Type B pancreatic cell (in vitro differentiated cells): ENCODE measurements around the gene SCYGR1. TPM values are rescaled to one million over a fixed set of nuclear protein-coding genes. Genes with fewer than 3 reads are reported as not detected.

Source experiments
- DNase-seq: peaks from one replicate; pipeline ENCODE4 v3.0.0; 2021; ENCODE audit warnings: mixed read lengths; ENCODE audit not compliant: unreplicated experiment; ENCODE audit errors: extremely low spot score
- H3K27ac Mint-ChIP-seq: 2 replicates; pipeline ENCODE4 v1.8.0; 2021; ENCODE audit warnings: mild to moderate bottlenecking, mixed read lengths
- H3K27me3 Mint-ChIP-seq: 2 replicates; pipeline ENCODE4 v1.8.0; 2021; ENCODE audit warnings: mixed read lengths
- H3K36me3 Mint-ChIP-seq: 2 replicates; pipeline ENCODE4 v1.8.0; 2021; ENCODE audit warnings: mixed read lengths
- H3K4me1 Mint-ChIP-seq: one replicate; pipeline ENCODE4 v1.8.0; 2021; ENCODE audit warnings: mixed read lengths; ENCODE audit not compliant: unreplicated experiment
- H3K4me3 Mint-ChIP-seq: 2 replicates; pipeline ENCODE4 v1.8.0; 2021; ENCODE audit warnings: mild to moderate bottlenecking, mixed read lengths
- H3K9me3 Mint-ChIP-seq: 2 replicates; pipeline ENCODE4 v1.8.0; 2021; ENCODE audit warnings: mixed read lengths
- total RNA-seq: library from RNA; stranded (reverse); gene quantifications from 2 replicates; pipeline ENCODE4 v1.2.1, GENCODE V29; 2021; ENCODE audit warnings: low replicate concordance
- TF ChIP-seq, protein P1 (sequence below): fragments of 200-600 bp; sonication (generic); conservative IDR thresholded peaks from 2 replicates; pipeline ENCODE4 v1.5.0; 2021; ENCODE audit warnings: antibody characterized with exemption, mild to moderate bottlenecking

Gene SCYGR1
- total RNA-seq, 1 donor from 2014 or later, result not detected

DNA sequence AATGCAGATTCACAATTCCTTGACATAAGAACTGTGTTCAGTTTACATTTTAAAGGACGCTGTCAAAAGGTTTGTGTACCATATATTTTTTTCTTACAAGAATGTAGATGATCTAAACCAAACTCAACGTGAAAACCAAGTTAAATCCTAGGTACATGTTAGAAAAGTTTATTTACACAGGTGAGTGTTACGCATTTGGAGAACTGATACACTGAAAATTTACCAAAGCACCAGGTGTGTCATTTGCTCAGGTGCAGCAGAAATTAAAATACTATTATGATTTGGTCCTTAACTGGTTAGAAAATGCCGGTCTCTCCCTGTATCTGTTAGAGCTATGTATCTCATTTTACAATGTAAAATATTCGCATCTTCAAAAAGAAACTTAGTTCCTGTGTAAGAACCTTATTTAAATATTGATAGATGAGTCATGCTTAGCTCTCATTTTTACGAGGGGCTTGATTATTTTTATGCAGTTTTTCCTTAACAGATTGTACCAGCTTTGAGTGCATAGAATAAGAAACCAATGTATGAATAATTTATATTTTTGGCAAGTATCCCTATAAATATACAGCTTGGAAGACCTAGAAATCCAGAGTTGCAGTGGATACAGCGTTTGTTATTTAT, 37.6 kb downstream of the SCYGR1 start:
- H3K27ac Mint-ChIP-seq, result no peak overlapping the region
- H3K27me3 Mint-ChIP-seq, result no peaks in the 10 kb centered on the region
- DNase-seq, result no peak
- H3K36me3 Mint-ChIP-seq, result peaks cover 9% of the 10 kb centered on the region
- no peak overlapping the region for H3K4me3 Mint-ChIP-seq
- no peaks in the 10 kb centered on the region for H3K4me1 Mint-ChIP-seq
- TF ChIP-seq, protein P1, sequence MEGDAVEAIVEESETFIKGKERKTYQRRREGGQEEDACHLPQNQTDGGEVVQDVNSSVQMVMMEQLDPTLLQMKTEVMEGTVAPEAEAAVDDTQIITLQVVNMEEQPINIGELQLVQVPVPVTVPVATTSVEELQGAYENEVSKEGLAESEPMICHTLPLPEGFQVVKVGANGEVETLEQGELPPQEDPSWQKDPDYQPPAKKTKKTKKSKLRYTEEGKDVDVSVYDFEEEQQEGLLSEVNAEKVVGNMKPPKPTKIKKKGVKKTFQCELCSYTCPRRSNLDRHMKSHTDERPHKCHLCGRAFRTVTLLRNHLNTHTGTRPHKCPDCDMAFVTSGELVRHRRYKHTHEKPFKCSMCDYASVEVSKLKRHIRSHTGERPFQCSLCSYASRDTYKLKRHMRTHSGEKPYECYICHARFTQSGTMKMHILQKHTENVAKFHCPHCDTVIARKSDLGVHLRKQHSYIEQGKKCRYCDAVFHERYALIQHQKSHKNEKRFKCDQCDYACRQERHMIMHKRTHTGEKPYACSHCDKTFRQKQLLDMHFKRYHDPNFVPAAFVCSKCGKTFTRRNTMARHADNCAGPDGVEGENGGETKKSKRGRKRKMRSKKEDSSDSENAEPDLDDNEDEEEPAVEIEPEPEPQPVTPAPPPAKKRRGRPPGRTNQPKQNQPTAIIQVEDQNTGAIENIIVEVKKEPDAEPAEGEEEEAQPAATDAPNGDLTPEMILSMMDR, result no peak
- no peaks in the 10 kb centered on the region for H3K9me3 Mint-ChIP-seq

DNA sequence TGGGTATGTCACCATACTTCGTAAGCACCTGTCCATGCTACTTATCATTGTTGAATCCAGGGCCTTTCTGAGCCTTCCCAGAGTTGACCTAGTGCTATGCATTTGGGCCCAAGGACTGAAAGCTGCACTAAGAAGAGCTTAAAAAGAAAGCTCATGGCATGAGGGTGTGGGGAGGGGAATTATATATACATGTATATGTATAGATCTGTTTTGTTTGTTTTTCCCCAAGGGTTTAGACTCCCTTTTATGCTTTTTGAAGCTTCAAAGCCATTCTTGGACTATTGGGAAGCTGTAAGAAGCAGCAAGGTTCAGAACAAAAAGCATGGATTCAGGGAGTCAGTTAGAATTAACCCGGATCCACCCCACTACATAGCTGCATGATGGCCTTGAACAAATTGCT, 39.4 kb downstream of the SCYGR1 start:
- no peaks in the 10 kb centered on the region for H3K4me1 Mint-ChIP-seq

DNA sequence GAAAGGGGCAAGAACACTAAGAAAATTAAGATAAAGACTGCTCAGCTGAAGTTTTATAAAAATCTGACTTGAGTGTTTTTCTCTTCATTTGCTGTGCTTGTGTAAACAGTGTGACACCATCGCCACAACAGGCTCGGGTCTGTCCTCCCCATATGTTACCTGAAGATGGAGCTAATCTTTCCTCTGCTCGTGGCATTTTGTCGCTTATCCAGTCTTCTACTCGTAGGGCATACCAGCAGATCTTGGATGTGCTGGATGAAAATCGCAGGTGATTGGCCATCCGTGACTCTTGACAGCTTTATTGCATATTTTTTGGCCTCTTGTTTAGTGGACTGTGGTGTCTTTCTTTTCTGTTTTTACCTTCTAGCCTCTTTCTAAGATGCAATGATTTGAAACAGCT, 40.6 kb downstream of the SCYGR1 start:
- Mint-ChIP-seq H3K4me3 (no peak overlapping the region), H3K4me1 (no peaks in the 10 kb centered on the region), H3K36me3 (peaks cover 12% of the 10 kb centered on the region), H3K27me3 (no peaks in the 10 kb centered on the region), H3K9me3 (no peaks in the 10 kb centered on the region), H3K27ac (no peak overlapping the region)
- TF ChIP-seq, protein P1, result no peak
- no peak for DNase-seq

More for the DNA sequence above, 39.4 kb downstream of the SCYGR1 start:
- H3K36me3 Mint-ChIP-seq, result peaks cover 9% of the 10 kb centered on the region
- no peak overlapping the region for H3K27ac Mint-ChIP-seq
- no peak overlapping the region for H3K4me3 Mint-ChIP-seq
- TF ChIP-seq, protein P1, result no peak
- DNase-seq, result no peak
- H3K27me3 Mint-ChIP-seq, result no peaks in the 10 kb centered on the region
- H3K9me3 Mint-ChIP-seq, result no peaks in the 10 kb centered on the region

DNA sequence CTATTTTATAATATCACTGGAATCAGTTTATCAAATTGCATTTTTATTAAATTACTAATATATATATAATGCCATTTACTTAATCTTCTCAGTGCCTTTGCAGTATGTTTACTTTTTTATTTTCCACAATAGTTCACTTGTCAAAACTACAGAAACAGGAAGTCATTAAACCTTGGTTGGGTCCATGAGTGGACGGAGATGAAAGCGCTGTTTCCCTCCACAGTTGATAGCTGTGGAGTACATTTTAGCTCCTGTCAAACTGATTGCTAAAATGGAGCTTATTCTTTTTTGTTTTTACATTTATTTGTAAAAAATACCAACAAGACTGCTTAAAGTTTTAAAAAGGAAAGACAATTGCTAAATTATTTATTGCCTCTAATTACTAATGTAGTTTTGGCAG, 43.5 kb downstream of the SCYGR1 start:
- no peak for DNase-seq
- Mint-ChIP-seq H3K27me3 (no peaks in the 10 kb centered on the region), H3K4me1 (no peaks in the 10 kb centered on the region), H3K36me3 (peaks cover 12% of the 10 kb centered on the region), H3K27ac (no peak overlapping the region), H3K4me3 (no peak overlapping the region), H3K9me3 (no peaks in the 10 kb centered on the region)
- TF ChIP-seq, protein P1, result no peak

DNA sequence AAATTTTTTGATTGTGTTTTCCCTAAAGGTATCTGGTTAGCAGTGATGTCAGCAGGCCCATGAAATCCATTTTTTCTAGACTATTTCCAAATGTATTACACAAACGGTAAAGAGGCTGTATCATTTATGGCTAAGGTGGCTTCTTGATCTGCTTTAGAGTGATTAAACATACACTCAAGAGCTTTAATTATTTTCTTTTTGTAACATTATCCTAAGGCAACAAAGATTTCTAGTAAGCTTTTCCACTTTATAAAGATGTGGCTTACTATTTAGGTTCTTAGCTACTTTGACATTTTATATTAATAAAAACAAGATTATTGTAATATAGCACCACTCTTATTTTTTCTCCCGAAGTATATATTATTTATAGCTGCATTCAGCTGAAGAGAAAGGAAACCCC, 46.2 kb downstream of the SCYGR1 start:
- Mint-ChIP-seq H3K4me3 (no peak overlapping the region), H3K36me3 (peaks cover 13% of the 10 kb centered on the region), H3K27ac (no peak overlapping the region), H3K27me3 (no peaks in the 10 kb centered on the region), H3K9me3 (no peaks in the 10 kb centered on the region), H3K4me1 (no peaks in the 10 kb centered on the region)
- no peak for DNase-seq
- TF ChIP-seq, protein P1, result no peak
